AG09319 (cell line): ENCODE results near the gene NOL7.

Experiments used
- DNase-seq: peaks from one replicate; pipeline ENCODE4 v3.0.0-alpha.2; 2010; ENCODE audit warnings: low read depth; ENCODE audit errors: extremely low read depth
- TF ChIP-seq, protein P1 (sequence below): IDR thresholded peaks from 2 replicates; pipeline ENCODE4 v1.5.1; 2011; ENCODE audit warnings: low read depth, mild to moderate bottlenecking, inconsistent platforms, low read length, moderate library complexity

Gene NOL7

DNA sequence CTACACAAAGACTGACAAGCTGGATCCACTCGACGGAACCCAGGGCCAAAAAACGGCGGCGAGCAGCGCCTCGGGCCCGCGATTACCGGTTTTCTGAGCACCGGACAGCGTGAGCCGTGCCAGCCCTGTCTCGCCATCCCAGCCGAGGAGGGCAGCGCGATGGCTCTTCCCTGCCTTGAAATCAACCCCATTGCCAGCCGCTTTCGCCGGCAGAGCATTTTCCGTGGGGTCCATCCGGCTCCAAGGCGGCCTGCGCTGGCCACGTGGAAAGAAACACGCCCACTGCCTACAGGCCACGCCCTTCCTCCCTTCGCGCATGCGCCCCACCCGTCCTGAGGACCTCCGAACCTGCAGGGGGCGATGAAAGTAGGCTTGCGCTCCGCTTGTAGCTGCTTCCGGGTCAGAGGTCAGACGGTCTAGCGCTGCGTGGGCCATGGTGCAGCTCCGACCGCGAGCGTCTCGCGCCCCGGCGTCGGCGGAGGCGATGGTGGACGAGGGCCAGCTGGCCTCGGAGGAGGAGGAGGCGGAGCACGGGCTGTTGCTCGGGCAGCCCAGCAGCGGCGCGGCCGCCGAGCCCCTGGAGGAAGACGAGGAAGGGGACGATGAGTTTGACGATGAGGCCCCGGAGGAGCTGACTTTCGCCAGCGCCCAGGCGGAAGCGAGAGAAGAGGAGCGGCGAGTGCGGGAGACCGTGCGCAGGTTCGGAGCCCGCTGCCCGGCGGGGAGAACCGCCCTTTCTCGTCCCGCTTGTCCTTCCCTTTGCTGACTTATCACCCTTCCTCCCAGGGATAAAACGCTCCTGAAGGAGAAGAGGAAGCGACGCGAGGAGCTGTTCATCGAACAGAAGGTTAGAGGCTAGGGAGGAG lies at the start of gene NOL7:
TSS of gene NOL7 (plus strand) at position 410 of the 866 bp plus-strand sequence. CDS start at position 434, 24 bp downstream.
- peak; percentile 98 for DNase-seq
- TF ChIP-seq, protein P1, sequence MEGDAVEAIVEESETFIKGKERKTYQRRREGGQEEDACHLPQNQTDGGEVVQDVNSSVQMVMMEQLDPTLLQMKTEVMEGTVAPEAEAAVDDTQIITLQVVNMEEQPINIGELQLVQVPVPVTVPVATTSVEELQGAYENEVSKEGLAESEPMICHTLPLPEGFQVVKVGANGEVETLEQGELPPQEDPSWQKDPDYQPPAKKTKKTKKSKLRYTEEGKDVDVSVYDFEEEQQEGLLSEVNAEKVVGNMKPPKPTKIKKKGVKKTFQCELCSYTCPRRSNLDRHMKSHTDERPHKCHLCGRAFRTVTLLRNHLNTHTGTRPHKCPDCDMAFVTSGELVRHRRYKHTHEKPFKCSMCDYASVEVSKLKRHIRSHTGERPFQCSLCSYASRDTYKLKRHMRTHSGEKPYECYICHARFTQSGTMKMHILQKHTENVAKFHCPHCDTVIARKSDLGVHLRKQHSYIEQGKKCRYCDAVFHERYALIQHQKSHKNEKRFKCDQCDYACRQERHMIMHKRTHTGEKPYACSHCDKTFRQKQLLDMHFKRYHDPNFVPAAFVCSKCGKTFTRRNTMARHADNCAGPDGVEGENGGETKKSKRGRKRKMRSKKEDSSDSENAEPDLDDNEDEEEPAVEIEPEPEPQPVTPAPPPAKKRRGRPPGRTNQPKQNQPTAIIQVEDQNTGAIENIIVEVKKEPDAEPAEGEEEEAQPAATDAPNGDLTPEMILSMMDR = peak; percentile 92

DNA sequence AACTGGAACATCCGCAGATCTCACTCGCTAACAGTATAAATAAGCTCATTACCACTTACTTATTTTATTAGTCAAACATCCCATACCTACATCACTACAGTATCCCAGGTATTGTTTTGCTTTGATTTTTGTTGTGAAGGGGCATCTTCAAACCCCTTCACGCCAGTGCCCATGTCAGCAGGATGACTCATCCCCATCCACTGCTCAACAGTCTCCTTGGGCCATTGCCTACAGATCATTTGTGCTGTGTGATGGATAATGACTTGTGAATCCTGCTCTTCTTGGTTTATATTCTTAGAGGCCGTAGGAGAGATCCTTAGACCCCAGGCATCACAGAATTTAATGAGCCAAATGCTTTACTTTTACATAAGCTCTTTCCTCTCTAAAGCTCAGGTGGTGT lies 49.2 kb upstream of the NOL7 start:
- TF ChIP-seq, protein P1 = no peak
- no peak for DNase-seq

DNA sequence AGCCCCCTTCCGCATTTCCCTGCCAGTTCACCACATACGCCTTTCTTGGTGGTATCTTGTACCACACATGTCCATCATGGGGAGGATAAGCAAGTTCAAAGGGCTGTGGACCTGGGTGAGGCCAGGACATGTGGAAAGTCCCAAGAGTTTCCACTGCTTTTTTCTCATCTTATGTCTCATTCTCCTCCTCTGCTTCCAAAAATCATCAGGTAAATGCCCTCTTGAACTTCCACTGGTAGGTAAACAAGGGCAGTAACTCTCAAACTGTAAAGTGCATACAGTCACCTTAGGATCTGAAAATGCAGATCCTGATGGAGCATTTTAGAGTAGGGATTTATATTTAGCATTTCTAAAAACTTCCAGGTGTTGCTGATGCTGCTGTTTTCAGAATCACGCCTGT lies 48.6 kb upstream of the NOL7 start:
- TF ChIP-seq, protein P1 = no peak
- DNase-seq = no peak

DNA sequence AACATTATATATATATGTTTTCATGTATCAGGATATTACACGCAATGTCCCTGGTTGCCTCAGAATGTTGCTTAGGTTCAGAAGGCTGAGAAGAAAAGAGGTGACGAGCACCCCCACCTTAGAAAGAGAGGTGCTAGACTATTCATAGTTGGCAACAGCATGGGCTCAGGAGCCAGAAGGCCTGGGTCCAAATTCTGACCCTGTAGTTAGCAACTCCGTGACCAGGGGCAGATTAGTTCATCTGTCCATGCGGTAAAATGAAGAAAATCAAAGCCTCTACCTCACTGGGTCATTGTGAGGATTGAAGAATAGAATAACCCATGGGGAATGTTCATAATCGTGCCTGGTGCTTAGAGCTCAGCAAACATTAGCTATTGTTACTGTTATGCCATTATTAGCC lies 46.2 kb upstream of the NOL7 start:
- TF ChIP-seq, protein P1 = no peak
- DNase-seq = no peak

DNA sequence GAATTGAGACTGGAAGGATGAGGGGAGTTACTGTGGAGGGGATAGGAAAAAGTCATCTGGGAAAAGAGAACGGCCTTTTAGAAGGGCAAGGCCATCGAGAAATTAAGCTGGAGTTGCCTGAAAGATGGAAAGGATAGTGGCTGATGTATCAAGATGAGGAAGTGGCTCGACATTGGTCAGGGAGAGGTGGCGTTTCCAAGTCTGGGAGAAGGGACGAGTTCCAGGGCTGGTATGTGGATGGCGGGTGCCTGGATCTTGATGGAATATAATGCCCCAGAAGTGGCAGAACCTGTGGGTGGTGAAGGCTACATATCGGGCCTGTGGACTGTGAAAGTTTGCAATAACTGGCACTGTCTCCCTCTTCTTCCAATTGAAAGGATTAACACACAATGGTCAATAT lies 42.9 kb upstream of the NOL7 start:
- no peak for DNase-seq
- TF ChIP-seq, protein P1 = no peak

DNA sequence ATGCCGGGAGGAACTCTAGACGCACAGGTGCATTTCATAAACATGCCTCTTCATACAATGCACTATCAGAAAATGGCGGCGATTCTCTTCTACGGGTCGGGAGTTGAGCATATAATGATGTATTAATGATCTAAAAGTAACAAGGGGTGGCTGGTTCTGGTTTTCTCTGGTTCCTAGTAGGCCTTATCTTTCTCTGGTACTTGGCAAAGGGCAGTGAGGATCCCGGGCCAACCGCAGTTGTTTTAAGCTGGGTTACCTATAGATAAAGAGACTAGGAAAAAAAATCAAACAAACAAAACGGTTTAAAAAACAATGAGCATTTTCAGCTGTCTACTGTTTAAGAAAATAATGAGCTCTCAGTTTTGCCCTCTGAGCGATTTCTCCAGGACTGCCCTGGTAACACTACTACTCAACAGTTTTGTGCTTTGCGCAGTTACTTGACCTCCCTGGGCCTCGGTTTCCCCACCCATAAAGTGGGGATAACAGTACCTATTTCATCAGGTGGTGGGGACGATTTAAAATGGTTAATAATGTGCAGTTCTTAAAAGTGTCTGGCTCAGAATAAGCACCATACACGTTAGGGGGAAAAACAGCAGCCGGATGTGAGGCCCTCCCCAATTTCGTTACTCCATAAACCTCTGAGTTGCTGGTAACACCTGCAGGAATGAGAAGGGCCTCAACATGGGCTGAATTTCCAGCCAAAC lies 42.0 kb upstream of the NOL7 start:
- no peak for DNase-seq
- TF ChIP-seq, protein P1 = no peak

DNA sequence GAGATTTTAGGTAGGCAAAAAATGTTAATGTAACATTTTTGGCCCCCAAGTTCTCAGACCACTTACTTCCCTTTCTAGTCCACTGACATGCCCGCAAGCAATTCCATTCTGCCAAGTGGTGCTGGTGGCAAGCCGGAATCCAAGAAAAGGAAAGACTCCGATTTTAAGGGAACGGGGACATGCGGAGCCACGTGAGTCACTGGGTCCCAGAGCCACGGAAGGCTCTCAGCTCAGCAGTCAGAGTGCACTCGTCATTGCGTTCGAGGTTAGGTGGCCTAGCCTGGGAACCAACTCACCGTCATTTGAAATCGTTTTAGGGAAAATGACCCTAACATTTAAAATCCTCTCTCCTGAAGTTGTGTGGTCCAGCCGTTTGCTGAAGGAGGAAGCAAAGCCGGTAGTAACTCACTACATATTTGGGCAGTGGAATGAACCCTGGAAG lies 41.4 kb upstream of the NOL7 start:
- DNase-seq = no peak
- TF ChIP-seq, protein P1 = no peak
